ENCODE data around the gene TAC3.
"Not testable (repeated sequence)": the region's sequence is repeated elsewhere in the genome, so short reads cannot be mapped to it uniquely, and the experiment has no call there.

Gene TAC3

GRCh38 chr12:57016348-57016747 lies at the start of gene TAC3:
Gene TAC3, minus strand, starts transcription at chr12:57016529. Its CDS starts 732 bp downstream, at chr12:57015797.
- no peak for DNase-seq

DNA sequence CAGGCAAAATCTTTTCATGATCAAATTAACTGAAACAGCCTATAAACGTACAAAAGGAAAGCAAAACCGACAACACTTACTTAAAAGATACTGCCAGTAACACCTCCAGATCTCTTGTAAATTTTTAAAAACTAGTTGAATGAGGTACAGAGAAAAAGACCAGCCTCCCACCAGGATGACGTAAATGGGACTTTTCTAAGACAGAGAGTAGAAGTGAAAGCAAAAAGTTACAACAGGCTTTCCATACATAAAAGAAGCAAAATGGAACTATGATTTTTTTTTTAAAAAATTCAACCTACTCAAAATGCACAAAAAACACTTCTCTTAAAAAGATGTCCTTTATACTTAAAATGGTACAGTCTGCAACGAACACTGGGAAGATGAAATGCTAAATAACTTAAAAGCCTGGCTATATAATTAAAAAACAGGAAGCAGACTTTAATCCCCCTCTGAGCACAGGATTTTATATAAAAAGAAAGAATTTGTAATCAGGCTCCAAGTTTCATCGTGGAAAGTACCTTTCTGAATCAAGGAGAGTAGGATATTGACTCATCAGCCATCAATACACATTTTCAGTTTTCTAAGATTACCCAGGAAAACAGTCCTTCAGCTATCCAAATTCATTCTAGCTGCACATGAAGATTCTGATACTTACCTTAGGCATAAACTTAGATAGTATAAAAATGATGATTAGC lies 47.8 kb upstream of the TAC3 start:
- no peak for DNase-seq

DNA sequence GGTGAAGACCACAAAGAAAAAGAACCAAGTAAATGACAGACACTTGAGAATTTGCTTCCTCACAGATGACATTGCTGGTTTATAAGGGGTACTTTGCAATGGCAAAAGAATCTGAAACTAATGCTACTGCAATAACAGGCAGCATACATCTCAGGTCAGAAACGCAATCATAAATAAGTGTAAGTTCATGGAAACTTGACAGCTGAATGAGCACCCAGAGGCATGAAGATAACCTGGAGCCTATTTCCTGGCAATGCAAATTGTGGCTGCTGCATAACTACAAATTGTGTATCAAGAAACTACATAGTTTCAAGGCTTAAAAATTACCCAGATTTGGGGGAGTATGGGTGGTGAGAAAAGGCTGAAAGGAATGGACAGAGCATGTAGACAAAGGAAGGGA lies 42.1 kb upstream of the TAC3 start:
- no peak for DNase-seq

- no peak for DNase-seq
These were observed 40.9 kb upstream of the TAC3 start for GRCh38 chr12:57057067-57057751.

DNA sequence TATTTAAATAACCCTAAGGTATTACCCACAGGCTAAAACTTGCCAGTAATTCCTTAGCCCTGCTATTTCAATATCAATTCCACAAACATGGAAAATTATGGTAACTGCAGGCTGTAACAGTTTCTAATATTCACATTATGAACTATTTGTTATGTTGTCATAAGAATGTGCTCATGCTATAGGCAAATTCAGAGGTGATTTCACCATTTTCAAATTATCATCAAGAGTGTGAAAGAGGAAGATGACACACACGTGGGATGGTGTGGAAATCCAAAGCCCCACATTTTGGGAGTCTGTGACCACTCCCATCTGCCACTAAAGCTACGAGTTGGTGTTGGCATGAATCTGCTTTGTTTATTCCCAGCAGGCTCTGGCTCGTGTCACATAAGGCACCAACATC lies 39.5 kb upstream of the TAC3 start:
- no peak for DNase-seq

DNA sequence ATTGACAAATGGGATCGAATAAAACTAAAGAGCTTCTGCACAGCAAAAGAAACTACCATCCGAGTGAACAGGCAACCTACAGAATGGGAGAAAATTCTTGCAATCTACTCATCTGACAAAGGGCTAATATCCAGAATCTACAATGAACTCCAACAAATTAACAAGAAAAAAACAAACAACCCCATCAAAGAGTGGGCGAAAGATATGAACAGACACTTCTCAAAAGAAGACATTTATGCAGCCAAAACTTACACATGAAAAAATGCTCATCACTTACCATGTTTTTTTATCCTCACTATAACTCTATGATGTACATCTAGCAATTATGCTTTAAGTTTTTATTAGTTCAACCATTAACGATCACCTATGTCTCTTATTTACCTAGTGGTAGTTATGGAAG lies 37.6 kb upstream of the TAC3 start:
- not testable (repeated sequence) for DNase-seq

DNA sequence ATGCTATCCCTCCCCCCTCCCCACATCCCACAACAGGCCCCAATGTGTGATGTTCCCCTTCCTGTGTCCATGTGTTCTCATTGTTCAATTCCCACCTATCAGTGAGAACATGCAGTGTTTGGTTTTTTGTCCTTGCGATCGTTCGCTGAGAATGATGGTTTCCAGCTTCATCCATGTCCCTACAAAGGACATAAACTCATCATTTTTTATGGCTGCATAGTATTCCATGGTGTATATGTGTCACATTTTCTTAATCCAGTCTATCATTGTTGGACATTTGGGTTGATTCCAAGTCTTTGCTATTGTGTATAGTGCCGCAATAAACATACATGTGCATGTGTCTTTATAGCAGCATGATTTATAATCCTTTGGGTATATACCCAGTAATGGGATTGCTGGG lies 36.8 kb upstream of the TAC3 start:
- not testable (repeated sequence) for DNase-seq

- no peak for DNase-seq
These were observed 34.7 kb upstream of the TAC3 start for GRCh38 chr12:57051011-57051410.

DNA sequence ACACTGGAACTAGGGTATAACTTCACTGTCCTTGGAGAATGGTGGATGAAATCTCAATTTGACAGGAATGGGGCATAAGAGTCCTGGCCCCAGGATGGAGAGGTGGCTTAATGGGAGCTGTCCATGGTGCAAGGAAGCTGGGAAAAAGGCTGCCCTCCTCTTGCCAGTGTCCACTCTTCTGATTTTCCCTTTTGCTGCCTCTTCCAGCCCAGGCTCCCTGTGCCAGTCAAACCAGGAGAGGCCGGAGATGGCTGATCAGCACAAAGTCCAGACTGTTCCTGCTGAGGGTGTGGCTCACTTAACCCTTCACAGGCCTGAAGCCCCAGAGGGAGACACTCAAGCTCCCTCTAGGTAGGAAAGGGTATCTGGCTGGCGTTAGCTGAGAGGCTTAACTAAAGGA lies 33.6 kb upstream of the TAC3 start, which contains the start of gene MYO1A:
MYO1A (minus strand) TSS at position 240 of the 400 bp plus-strand sequence. CDS start 1,806 bp downstream, outside the sequence.
- no peak for DNase-seq

DNA sequence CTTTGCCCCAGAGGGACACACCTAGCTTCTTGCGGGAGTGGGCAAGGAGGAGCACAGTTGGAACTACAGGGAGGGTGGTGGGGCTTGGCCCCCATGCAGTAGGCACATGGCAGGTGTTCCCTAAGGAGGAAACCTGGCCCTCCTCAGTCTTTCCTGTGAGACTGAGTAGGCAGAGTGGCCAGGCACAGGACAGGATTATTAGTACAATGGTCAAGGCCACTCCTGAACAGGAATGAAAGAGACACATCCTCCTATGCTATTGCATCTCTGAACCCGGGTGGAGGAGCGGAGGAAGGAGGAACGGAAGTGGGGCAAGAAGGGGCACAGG lies 32.8 kb upstream of the TAC3 start:
- no peak for DNase-seq

DNA sequence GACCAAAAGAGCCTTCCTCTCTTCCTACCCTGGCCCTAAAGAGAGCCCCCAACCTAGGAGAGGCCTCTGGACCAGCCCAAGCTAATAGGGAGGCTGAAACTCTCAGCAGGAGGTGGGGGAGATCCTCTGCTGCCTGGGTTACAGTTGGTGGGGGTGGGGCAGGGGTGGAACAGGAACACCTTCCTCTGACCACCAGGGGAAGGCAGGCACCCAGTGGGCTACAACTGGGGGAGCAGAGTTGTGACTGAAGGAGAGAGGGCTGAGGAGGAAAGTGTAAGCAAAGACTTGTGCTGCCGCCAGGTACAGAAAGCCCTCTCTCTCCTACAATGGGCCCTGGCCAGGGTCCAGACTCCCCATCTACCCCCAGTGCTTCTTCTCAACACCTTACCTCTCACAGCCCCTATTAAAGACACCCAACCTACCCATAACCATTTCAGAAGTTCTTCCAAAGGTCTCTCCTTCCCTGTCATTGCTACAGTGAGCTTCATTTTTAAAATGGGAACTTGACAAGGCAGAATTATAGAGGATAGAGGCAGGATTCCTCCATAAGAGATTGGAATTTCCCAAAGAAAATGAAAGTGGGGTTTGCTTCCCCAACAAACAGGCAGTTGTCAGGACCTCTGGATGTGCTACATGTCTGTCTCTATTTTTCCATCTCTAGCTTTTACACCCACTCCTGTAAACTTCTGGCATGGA lies 32.2 kb upstream of the TAC3 start:
- no peak for DNase-seq

GRCh38 chr12:57047981-57048380 lies 31.7 kb upstream of the TAC3 start:
- peak; percentile 12 for DNase-seq

GRCh38 chr12:57046947-57047890 lies 30.9 kb upstream of the TAC3 start:
- no peak for DNase-seq

DNA sequence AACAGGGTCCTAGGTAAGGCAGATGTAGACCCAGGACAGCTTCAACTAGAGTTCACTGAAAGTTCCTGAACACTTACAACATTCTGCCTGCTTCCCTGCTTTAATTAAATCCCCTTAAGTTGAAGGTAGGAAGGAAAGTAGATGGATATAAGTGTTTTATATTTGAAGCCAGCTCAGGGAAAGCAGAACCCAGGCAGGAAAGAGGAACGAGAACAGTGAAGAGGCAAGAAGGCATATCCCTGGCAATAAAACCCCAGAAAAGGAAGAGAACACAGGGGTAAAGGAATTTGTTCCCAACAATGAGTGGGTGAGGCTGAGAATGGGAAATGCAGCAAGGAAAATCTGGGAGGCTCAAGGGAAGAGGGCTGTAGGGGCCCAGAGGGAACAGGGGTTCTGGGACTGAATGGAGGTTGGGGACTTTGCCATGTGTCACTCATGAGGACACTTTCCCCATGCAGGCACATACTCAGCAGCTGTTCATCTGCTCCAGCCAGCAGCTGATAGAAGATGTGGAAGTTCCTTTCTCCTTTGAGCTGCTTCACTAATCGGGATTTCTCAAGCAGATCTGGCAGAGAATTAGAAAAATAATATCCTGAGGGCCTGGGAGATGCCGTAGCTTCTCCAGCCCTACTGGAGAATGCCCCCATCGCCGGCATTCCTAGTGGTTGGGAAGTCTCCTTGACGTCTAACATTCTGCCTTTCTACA lies 29.9 kb upstream of the TAC3 start:
- DNase-seq, result no peak

DNA sequence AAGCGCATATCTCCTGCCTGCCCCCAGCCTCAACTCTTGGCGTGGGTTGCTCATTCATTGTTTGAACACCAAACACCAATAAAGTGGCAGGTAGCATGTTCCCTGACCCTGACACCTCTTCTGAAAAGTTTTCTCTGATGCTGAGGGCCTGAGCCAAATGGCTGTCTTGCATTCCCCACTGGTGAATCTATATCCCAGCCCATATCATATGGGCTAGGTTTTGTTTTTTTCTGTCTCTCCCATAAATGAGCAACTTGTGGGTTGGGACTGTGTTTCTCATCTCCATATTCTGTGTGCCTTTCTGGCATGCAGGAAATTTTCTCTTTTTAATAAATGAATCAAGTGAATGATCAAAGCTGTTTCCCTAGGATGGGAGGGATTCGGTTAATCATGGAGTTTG lies 28.6 kb upstream of the TAC3 start:
- no peak for DNase-seq

DNA sequence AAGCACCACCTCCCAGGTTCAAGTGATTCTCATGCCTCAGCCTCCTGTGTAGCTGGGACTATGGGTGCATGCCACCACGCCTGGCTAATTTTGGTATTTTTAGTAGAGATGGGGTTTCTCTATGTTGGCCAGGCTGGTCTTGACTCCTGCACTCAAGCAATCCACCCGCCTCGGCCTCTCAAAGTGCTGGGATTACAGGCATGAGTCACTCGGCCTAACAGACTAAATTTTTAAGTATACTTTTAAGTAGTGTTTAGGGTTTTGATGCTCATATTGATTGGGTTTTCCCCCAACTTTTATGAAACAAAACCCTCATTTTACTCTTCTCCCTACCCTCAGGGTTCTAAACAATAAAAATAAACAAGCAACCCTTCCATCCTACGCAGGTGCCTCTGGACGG lies 28.1 kb upstream of the TAC3 start:
- DNase-seq, result no peak

DNA sequence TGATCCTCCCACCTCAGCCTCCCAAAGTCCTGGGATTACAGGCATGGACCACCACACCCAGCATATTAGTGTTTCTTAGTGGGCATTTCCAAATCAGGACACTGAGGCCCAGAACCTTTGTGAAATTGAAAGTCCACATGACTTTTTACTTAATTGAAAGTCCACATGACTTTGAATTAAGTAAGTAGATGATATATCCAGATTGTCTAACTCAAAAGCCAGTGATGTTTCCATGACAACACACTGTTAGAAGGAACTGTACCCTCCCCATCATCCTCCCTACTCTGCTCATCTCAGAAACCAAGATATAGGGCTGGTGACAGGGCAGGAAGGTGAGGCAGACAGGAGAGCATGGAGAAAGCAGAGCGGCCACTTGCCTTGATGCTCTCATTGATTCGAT lies 26.4 kb upstream of the TAC3 start:
- DNase-seq, result no peak

DNA sequence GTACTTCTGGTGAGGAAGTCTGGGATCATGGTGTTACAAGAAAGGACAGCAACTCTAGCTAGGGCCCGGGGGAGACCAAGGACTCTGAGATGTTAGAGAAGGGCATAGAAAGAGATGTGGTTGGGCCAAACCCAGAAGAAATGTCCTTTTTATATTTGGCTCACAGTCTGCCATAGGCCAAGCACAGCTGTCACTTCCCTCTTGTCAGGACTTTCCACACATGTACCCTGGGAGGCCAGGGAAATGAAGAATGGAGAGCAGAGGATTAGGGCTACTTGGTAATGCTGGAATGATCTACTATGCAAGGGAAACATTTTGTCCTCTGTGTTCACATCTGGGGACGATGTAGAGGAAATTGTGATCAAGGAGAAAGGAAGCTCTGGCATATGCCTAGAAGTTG lies 24.4 kb upstream of the TAC3 start:
- no peak for DNase-seq

DNA sequence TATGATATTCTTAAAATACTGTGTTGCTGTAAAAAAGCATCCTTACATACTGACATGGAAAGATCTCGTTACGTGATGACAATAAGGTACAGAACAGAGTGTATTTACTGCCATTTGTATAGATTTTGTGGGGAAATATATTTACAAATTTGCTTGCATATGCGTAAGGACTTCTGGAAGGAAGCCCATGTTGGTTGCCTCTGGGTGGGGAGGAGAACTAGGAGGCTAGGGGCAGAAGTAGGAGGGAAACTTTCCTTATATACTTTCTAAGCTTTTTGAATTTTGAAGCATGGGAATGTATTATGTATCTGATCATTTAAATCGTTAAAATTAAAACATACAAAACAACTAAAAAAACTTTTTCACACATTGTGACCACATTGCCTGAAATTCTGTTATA lies 23.9 kb upstream of the TAC3 start:
- DNase-seq, result no peak

GRCh38 chr12:57039016-57039798 lies 22.9 kb upstream of the TAC3 start:
- no peak for DNase-seq

DNA sequence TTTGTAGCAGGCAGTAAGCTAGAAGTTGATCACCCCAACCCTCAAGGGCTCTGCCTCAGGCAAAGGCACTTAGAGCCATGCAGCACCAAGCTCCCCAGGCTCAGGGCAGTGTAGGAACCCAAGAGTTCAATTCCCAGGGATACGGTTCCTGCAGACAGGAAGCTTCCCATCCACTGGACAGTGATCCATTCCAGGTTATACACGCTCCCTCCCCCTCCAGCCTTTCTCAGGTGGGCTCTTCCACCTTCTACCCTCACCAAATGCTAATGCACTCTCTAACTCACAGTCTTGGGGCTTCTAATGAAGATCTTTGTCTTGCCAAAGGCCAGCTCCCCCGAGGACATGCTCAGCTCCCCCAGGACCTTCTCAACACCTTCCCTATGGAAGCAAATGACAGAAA lies 20.9 kb upstream of the TAC3 start:
- DNase-seq, result no peak

DNA sequence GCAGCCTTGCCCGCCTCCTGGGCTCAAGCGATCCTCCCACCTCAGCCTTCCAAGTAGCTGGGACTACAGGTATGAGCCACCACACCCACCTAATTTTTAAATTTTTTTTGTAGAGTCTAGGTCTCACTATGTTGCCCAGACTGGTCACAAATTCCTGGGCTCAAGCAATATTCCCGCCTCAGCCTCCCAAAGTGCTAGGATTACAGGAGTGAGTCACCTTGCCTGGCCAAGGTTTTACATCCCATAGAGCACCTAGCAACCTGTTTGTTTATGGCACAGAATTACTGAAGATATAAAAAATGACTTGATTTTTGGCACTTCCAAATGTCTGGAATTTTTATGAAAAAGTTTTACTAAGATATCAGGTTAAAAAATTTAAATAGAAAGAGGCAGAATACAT lies 17.1 kb upstream of the TAC3 start:
- no peak for DNase-seq

Data from fibroblast of upper back skin (primary cell).